NCI-H345 treated with DMSO at 0.1 percent for 48 hours (cell line): ENCODE data around the gene TM2D3.

ENCODE experiments used
- DNase-seq: peaks from one replicate; lab custom pipeline; 2025; ENCODE audit not compliant: unreplicated experiment; lab: John Stamatoyannopoulos, UW

Gene TM2D3

DNA sequence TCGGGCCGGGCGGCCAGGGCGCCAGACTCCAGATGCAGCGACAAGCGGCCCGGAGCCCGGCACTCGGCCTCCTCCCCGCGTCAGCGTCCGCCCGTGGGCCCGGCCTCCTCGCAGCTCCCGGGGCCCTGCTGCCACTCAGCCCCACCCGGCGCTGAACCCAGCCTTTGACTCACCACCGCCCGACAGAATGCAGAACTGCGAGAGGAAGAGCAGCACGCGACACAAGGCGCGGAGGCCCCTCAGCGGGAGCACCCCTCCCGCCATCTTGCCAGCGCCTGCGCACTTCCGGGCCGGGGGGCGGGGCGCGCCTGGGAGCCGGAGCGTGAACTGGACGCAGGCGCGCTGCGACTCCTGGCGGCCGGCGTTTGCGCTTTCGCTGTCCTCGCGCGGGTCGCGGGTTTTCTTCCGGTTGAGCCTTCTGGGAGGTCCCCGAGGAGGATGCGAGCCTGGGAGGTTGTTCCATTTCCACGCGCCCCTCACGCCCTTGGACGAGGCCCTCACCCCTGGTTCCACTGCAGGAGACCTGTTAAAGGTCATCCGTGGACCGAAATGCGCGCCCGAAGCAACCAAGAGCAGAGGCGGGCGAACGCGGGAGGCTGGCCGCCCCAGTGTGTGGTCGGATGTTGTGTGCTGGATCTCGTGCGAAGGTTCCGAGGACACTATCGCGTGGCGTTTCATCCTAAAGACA is at the start of gene TM2D3:
TSS of gene TM2D3 (minus strand) at position 284 of the 688 bp plus-strand sequence. CDS start at position 264, 20 bp downstream.
- DNase-seq = peak; percentile 59

DNA sequence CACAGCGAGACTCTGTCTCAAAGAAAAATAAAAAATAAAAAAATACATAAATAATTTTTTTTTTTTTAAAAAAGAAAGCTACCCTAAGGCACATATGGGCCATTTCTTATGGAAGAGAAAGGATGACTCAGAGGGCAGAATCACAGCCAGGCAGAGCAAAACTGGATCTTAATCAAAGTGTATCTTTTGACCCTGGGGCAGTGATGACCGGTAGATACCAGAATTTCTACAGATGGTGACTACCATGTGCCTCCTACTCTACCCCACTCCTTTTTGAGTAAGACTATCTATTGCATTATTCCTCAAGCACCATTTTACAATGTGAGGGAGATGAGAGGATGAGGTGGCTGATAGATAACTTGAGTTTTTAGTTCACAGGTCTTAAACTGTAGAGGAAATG is 46.1 kb upstream of the TM2D3 start:
- no peak for DNase-seq

DNA sequence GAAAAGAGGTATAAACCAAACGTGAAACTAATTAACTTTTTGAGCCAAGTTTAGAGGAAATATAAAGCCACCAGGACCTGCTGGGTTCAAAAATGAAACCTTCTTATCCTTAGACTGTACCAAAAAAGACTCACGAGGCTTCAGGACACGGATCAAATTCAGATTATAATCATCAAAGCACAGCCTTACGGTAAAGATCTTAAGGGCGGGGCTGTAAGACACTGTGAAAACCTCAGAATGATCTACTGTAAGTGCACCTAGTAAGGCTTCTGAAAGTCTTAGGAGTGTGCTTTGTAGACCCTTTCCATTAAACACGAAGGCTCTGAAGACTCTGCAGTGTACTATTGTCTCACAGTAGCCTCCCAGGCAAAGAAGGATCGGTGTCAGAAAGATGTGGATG is 45.3 kb upstream of the TM2D3 start:
- no peak for DNase-seq

DNA sequence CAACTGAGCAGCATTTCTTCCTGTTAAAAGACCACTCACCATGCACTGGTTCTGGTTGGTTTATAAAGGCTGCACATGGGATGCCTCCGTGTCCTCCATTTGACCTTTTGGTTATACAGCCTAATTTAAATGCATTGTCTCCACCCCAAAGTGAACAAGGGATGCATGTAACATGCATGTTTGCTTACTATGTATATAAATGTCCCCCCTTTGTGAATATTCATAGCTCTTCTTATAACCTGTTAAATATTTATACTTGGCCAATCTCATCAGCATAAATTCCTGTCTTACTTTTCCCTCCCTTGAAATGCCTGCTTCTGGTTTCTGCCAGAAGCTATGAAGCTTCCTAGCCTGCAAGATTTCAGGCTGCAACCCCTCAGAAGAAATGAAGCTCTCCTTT is 44.6 kb upstream of the TM2D3 start:
- no peak for DNase-seq

- DNase-seq = no peak
Measured at GRCh38 chr15:101694261-101694660, 42.1 kb upstream of the TM2D3 start.

- no peak for DNase-seq
Measured at GRCh38 chr15:101692801-101693598, 40.8 kb upstream of the TM2D3 start.

DNA sequence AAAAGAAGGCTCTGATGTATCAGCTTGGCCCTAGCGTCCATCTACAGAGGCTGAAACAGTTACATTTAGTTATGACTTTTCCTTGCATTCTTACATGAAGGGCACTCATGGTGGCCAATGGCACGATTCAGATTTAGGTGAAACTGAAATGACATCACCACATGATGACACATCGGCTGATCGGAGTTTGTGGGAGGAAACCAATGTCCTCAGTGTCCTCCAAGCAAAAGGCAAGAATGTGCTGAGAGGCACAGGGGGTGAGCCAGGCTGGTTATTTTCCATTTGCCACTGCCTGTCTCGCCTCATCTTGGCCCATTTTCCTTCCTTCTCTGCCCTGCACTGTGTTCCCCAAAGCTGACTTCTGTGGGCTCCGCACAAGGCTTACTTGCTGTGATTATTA is 37.7 kb upstream of the TM2D3 start:
- DNase-seq = no peak

DNA sequence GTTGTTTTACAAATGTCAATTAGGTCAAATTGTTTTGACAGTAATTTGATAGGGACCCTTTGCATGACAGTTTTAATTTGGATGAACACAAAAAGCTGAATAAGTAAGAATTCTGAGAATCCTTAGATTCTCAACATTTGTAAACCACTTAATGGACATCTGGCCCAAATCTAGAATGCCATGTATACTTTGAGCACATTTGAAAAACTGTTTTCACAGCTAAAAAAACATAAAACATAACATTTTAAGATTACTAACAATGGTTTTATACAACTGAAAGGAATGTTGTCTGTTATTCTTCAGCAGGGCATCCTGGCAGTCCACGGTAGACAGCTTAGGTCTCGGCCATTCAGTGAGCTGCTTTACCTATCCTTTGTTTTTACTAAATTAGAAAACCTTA is 34.5 kb upstream of the TM2D3 start:
- no peak for DNase-seq

DNA sequence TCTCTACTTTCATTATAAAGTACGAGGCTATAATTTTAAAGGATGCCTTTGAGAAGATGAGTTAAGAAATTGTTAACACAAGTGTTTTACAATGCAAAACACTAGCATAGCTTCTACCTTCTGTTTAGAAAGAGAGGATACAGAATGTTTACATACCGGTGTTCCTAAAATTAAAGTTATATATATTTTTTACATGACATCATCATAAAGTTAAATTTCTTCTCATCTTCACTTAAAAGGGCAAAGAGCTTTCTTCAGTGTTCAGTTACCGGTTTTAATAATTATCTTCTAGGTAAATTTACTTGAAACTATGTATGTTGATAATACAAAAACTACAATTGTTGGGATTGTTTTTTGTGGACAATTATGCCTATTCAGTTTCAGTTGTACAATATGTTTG is 32.7 kb upstream of the TM2D3 start:
- DNase-seq = no peak

DNA sequence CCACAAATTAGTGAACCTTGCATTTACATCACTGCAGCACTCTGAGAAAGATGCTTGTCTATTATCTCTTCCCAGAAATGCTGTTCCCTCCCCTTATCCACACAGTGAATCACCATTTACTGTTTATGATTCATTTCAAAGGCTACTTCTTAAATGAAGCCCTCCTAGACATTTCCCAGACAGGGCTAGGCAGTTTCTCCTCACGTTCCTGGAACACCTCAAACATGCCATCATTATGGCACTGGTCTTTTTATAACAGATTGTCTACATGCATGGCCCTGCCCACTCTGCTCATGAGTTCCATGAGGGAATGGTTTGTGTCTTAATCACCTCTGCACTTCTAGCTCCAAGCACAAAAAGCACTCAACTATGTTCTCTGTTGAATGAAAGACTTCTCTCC is 32.2 kb upstream of the TM2D3 start:
- DNase-seq = no peak

DNA sequence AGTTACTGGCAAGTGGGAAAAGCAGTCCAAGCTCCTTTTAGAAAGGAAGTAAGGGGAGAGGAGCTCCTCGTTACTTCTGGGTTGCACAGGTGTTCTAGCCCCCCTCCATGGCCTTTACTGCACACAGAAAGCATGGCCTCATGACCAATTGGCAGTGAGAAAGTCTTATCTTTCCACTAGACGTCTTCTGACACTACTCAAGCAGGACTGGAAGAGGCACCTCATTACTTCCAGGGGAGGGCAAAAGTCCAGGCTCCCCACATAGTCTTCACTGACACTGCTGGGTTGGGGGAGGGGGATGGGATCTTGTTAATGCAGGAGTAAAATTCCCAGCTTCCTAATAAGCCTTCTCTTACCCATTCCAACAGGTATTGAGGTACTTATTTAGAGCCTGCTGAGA is 27.6 kb upstream of the TM2D3 start:
- no peak for DNase-seq

GRCh38 chr15:101676921-101677329 is 24.7 kb upstream of the TM2D3 start:
- no peak for DNase-seq

GRCh38 chr15:101675796-101676582 is 23.8 kb upstream of the TM2D3 start:
- no peak for DNase-seq

GRCh38 chr15:101675015-101675414 is 22.8 kb upstream of the TM2D3 start:
- no peak for DNase-seq

DNA sequence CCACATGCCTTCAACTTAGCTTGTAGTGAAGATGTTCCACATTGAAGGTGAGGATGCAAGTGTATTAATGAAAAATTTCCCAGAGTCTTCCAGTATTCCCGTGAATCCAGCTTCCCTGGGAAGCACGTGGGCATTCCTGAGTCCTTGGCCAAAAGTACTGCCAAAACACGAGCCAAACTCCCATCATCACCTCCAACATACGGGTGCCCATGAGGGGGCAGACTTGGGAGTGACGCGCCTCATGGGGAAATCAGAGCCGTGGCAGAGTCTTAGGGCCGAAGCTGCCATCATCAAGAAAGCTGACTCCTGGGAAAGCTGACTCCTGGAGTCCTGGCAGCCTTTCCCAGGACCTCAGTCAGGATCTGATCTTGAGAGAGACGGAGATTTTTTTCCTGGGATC is 20.1 kb upstream of the TM2D3 start:
- no peak for DNase-seq

GRCh38 chr15:101669744-101670143 is 17.6 kb upstream of the TM2D3 start:
- no peak for DNase-seq

GRCh38 chr15:101667881-101668280 is 15.7 kb upstream of the TM2D3 start:
- DNase-seq = no peak

- DNase-seq = no peak
Measured at GRCh38 chr15:101664303-101664913, 12.2 kb upstream of the TM2D3 start.

GRCh38 chr15:101662203-101662602 is 10.0 kb upstream of the TM2D3 start:
- DNase-seq = no peak

DNA sequence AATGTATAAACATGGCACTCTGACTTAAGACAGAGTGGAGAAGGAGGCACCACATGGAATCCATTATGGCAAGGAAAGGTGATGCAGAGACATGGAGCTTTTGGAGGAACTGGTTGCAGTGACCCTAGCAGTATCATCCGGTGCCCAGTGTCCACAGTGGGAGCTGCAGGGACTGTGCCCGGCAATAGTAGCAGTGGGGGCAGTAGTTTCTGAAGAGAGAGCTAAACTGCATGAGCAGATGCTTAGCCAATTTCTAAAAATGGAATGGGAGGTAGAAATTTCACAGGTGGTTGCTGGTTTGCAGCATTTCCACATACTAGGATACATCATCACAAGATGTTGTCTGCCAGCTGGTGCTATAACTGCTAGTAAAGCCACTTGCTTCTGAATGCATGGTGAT is 7.8 kb upstream of the TM2D3 start:
- no peak for DNase-seq
